ENCODE results near the gene UVRAG.

The UVRAG gene

DNA sequence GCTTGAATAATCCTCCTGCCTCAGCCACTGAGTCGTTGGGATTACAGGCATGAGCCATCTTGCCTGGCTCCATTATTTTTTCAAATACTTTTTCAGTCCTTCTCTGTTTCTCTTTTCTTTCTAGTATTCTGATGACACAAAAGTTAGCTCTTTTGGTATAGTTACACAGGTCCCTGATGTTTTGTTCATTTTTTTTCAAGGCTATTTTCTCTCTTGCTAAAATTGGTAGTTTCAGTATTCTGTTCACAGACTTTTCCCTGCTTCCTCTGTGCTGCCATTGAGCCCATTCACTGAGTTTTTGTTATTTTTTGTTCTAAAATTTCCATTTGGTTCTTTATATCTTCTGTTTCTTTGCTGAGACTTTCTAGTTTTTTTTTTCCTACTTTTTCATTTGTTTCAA lies 166.5 kb downstream of the UVRAG start:
- no peaks in the 10 kb centered on the region for H3K36me3 ChIP-seq (ENCODE audit: control insufficient read depth, insufficient read depth, low read length)
- H3K4me2 ChIP-seq (ENCODE audit: low read length), result no peak overlapping the region
- no peaks in the 10 kb centered on the region for H3K79me2 ChIP-seq
- no peak overlapping the region for H2AFZ ChIP-seq
- TF ChIP-seq CTCF (IDR thresholded peaks at IDR 0.05), result no peak
- H3K27ac ChIP-seq, result no peak overlapping the region
- no peak overlapping the region for H3K4me3 ChIP-seq (ENCODE audit: low read depth, low read length)
- H3K4me1 ChIP-seq, result no peaks in the 10 kb centered on the region
- no peak overlapping the region for H3K9ac ChIP-seq
- H3K9me3 ChIP-seq (ENCODE audit: control insufficient read depth, low read length), result no peaks in the 10 kb centered on the region
- no peaks in the 10 kb centered on the region for H3K27me3 ChIP-seq (ENCODE audit: control insufficient read depth, insufficient read depth, low read length)

DNA sequence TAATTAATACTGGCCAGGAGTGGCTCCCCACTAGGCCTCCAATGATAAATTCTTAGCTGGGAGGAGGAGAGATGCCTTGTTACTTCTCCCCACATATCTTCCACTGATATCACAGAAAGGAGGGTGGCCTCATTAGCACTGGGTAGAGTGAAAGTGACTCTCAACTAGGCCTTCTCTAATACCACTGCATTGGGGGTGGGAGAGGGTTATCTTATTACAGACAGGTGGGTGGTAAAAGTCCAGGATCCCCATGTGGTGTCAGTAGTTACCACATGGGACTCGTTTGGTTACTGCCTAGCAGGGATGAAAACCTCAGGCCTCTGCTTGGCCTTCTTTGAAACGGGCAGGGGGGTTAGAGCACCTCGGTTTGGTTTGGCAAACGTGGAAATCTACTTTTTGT lies 167.3 kb downstream of the UVRAG start:
- Histone ChIP-seq H3K27ac (no peak overlapping the region), H3K9me3 (ENCODE audit: control insufficient read depth, low read length) (no peaks in the 10 kb centered on the region), H3K36me3 (ENCODE audit: control insufficient read depth, insufficient read depth, low read length) (no peaks in the 10 kb centered on the region), H2AFZ (no peak overlapping the region), H3K4me1 (no peaks in the 10 kb centered on the region), H3K9ac (no peak overlapping the region), H3K79me2 (no peaks in the 10 kb centered on the region), H3K27me3 (ENCODE audit: control insufficient read depth, insufficient read depth, low read length) (no peaks in the 10 kb centered on the region), H3K4me2 (ENCODE audit: low read length) (no peak overlapping the region), H3K4me3 (ENCODE audit: low read depth, low read length) (no peak overlapping the region)
- no peak for TF ChIP-seq CTCF (IDR thresholded peaks at IDR 0.05)

- no peak for TF ChIP-seq CTCF (IDR thresholded peaks at IDR 0.05)
- Histone ChIP-seq H2AFZ (no peak overlapping the region), H3K27me3 (ENCODE audit: control insufficient read depth, insufficient read depth, low read length) (no peaks in the 10 kb centered on the region), H3K4me3 (ENCODE audit: low read depth, low read length) (no peak overlapping the region), H3K9me3 (ENCODE audit: control insufficient read depth, low read length) (no peaks in the 10 kb centered on the region), H3K79me2 (no peaks in the 10 kb centered on the region), H3K9ac (no peak overlapping the region), H3K4me1 (no peaks in the 10 kb centered on the region), H3K4me2 (ENCODE audit: low read length) (no peak overlapping the region), H3K27ac (no peak overlapping the region), H3K36me3 (ENCODE audit: control insufficient read depth, insufficient read depth, low read length) (no peaks in the 10 kb centered on the region)
These were observed 172.0 kb downstream of the UVRAG start for GRCh38 chr11:75986966-75987365.

DNA sequence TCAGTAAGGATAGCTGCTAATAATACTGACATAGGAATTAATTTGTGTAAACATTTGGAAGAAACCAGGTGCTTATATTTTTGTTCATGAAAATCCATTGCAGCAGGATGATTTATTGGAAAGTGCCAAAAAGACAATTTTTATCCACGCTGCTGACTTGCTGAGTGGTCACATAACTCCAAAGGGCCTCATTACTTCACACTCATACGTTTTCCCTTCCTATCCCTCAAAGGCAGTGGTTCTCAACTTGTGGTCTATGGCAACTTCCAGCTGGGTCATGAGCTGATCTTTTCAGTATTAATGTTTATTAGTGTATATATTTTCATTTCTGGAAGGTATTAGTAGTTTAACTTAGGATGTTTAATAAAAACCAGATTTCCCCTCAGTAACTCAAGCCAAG lies 178.1 kb downstream of the UVRAG start:
- no peak overlapping the region for H3K4me2 ChIP-seq (ENCODE audit: low read length)
- no peak overlapping the region for H3K4me3 ChIP-seq (ENCODE audit: low read depth, low read length)
- H3K79me2 ChIP-seq, result no peaks in the 10 kb centered on the region
- no peak overlapping the region for H2AFZ ChIP-seq
- no peak overlapping the region for H3K9ac ChIP-seq
- H3K36me3 ChIP-seq (ENCODE audit: control insufficient read depth, insufficient read depth, low read length), result no peaks in the 10 kb centered on the region
- no peaks in the 10 kb centered on the region for H3K27me3 ChIP-seq (ENCODE audit: control insufficient read depth, insufficient read depth, low read length)
- H3K27ac ChIP-seq, result no peak overlapping the region
- no peaks in the 10 kb centered on the region for H3K9me3 ChIP-seq (ENCODE audit: control insufficient read depth, low read length)
- TF ChIP-seq CTCF (IDR thresholded peaks at IDR 0.05), result no peak
- H3K4me1 ChIP-seq, result no peaks in the 10 kb centered on the region

- H3K4me1 ChIP-seq, result no peaks in the 10 kb centered on the region
- H3K9ac ChIP-seq, result no peak overlapping the region
- no peak overlapping the region for H3K4me2 ChIP-seq (ENCODE audit: low read length)
- H2AFZ ChIP-seq, result no peak overlapping the region
- TF ChIP-seq CTCF (IDR thresholded peaks at IDR 0.05), result no peak
- no peaks in the 10 kb centered on the region for H3K9me3 ChIP-seq (ENCODE audit: control insufficient read depth, low read length)
- H3K4me3 ChIP-seq (ENCODE audit: low read depth, low read length), result no peak overlapping the region
- no peaks in the 10 kb centered on the region for H3K27me3 ChIP-seq (ENCODE audit: control insufficient read depth, insufficient read depth, low read length)
- no peaks in the 10 kb centered on the region for H3K36me3 ChIP-seq (ENCODE audit: control insufficient read depth, insufficient read depth, low read length)
- H3K27ac ChIP-seq, result no peak overlapping the region
- H3K79me2 ChIP-seq, result no peaks in the 10 kb centered on the region
These were observed 179.6 kb downstream of the UVRAG start for GRCh38 chr11:75994616-75995015.

All from parathyroid adenoma (tissue), 2 donors.